CD4-positive, alpha-beta T cell treated with Interferon gamma for 1 hour (primary cell): ENCODE results near the gene CLPX.
"Not testable (repeated sequence)": the region's sequence is repeated elsewhere in the genome, so short reads cannot be mapped to it uniquely, and the experiment has no call there.

Experiments used
- DNase-seq: peaks from one replicate; pipeline ENCODE4 v3.0.0-alpha.2; 2020

CLPX gene

GRCh38 chr15:65165875-65166274, 19.3 kb downstream of the CLPX start:
- no peak for DNase-seq

DNA sequence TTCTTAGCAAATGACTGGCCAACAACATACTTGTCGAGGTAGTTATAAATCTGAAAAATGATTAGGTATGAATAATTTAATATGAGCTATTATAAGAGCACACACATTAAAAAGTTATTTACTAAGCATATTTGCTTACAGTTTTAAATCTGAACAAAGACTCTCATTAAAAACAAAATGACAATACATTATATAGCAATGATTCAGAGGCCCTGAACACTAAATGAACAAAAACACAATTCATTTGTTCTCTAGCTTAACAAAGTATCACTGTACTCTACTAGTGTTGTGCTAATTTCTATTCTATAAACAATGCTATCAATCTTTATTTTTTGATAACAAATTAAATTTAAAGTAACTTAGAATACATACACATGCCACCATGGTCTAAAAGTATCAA, 21.0 kb downstream of the CLPX start:
- no peak for DNase-seq

- DNase-seq = no peak
Observed at GRCh38 chr15:65163041-65163440, 22.1 kb downstream of the CLPX start.

- no peak for DNase-seq
Observed at GRCh38 chr15:65156692-65157091, 28.4 kb downstream of the CLPX start.

DNA sequence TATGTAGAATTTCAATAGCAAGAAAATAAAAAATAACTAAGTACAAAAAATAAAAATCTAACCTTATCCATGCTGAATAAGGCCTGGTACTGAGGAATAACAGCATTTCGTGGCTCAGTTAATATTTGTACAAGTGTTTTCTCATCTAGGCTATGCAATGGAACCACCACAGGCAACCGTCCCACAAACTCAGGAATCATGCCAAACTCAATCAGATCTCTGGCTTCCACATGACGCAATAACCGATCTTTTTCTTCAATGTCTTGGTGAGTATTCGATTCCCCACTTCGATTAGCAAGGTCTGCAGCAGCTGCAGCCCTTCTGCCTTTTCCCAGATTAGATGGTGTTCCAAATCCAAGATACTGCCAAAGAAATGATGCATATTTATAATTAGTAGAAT, 30.4 kb downstream of the CLPX start:
- DNase-seq = no peak

GRCh38 chr15:65147902-65148301, 37.2 kb downstream of the CLPX start:
- no peak for DNase-seq

- no peak for DNase-seq
Observed at GRCh38 chr15:65146438-65146837, 38.7 kb downstream of the CLPX start.

- DNase-seq = not testable (repeated sequence)
Observed at GRCh38 chr15:65138631-65139030, 46.5 kb downstream of the CLPX start.

DNA sequence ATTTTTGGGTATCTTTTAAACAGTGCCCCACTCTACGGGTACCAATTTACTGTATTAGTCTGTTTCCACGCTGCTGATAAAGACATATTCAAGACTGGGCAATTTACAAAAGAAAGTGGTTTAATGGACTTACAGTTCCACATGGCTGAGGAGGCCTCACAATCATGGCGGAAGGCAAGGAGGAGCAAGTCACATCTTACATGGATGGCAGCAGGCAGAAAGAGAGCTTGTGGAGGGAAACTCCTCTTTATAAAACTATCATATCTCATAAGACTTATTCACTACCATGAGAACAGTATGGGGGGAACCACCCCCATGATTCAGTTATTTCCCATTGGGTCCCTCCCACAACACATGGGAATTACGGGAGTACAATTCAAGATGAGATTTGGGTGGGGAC, 47.2 kb downstream of the CLPX start:
- not testable (repeated sequence) for DNase-seq

- not testable (repeated sequence) for DNase-seq
Observed at GRCh38 chr15:65137089-65137488, 48.1 kb downstream of the CLPX start.

DNA sequence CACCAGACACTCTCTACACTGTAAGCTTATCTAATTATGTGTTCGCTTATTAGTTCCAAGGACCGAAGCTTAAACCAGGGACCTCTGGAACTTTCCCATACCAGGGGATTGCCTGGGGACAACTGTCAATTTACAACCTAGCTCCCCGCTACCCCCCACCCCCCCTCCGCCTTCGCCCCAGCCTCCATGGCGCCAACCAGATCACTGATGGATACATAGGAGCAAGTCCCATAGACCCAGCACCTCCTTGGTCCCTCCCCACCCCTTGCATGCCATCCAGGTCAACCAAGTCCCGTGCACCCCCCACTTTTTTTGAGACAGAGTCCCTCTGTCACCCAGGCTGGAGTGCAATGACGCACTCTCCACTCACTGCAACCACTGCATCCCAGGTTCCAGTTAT, 50.6 kb downstream of the CLPX start:
- DNase-seq = no peak

DNA sequence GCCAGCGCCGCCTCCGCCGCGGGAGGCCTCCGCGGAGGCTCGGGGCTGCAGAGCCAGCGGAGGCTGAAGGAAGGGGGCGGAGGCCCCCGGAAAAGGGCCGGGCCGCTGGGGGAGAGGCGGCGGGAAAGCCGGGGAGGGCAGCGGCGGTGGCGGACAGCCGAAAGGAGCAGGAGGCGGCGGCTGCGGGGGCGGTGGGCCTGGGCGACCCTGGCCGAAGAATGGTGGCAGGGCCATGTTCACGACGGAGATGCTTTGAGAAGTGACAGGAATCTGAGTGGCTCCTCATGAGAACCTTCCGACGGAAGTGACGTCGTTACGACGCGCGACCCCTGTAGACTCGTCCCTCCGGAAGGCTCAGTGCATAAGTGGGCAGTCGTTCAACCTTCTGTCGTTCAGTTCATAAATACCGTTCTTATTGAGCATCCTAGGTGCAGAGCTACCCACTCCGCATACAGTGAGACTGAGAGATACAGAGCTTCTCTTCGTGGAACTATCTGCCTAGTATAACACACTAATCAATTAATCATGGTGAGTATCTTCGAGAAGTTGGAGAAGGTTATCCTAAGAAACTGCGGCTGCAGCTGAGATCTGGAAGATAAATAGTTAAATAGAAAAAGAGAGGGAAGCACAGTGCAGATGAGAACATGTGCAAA, 51.5 kb downstream of the CLPX start, which contains the start of gene PDCD7:
TSS of gene PDCD7 (minus strand) at position 261 of the 653 bp plus-strand sequence. CDS start at position 234, 27 bp downstream.
- DNase-seq = peak; percentile 88

DNA sequence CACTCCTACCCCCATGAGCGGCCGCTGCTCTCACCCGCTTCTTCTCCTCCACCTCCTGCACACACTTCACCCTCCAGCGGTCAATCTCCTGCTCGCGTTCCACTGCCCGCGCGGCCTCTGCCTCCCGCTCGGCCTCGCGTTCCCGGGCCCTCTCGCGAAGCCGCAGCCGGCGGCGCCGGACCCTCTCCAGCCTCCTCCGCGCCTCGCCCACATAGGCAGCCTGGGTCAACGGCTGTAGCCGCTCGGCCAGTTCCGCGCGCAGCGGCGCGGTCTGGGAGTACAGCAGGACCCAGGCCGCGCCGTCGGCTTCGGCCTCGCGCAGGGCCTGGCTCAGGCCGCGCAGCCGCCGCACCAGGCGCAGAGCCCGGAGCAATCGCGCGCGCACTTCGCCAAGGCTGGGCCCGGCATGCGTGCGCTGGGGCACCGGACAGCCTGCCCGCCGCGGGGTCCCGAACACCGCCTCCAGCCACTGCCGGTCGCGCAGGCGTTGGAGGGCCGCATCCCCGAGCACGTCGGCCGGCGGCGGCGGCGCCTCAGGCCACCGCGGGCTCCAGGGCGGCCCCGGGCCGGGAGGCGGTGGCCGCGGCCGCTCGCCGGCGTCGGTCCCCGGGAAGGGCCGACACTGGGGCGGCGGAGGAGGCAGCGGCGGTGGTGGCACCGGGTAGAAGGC, 52.1 kb downstream of the CLPX start:
- DNase-seq = peak; percentile 2

GRCh38 chr15:65130941-65131340, 54.2 kb downstream of the CLPX start:
- no peak for DNase-seq

GRCh38 chr15:65115542-65115941, 69.6 kb downstream of the CLPX start:
- DNase-seq = no peak

GRCh38 chr15:65115086-65115485, 70.1 kb downstream of the CLPX start, which contains the start of gene UBAP1L:
UBAP1L (minus strand) TSS chr15:65115200; CDS start chr15:65106215, 8,985 bp downstream.
- DNase-seq = no peak

DNA sequence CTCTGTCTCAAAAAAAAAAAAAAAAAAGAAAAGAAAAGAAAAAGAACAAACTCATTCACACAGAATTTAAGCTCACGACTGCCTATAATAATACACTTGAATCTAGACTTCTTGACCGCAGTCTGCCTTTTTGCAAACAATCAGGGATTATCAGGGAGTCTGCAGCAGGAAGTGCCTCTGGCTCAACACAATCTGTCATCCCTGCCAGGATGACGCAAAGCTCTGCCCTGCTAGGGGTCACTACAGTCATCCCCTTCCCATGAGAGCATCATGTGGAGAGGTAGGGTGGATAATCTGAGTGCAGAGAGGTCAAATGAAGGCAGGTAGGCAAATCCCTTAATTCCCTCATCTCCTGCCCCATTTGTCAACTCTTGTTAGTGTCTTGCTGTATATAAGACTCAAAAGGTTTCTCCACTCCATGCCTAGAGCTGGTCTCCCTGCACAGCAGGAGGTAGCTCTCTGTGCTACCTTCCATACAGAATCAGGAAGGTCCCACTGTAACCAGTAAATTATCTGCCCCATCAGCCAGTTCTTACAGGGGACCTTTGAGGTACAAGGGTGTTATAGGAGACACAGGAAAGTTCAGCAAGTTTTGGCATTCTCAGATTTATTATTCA, 74.4 kb downstream of the CLPX start:
- no peak for DNase-seq

- no peak for DNase-seq
Observed at GRCh38 chr15:65106011-65106590, 79.0 kb downstream of the CLPX start.

DNA sequence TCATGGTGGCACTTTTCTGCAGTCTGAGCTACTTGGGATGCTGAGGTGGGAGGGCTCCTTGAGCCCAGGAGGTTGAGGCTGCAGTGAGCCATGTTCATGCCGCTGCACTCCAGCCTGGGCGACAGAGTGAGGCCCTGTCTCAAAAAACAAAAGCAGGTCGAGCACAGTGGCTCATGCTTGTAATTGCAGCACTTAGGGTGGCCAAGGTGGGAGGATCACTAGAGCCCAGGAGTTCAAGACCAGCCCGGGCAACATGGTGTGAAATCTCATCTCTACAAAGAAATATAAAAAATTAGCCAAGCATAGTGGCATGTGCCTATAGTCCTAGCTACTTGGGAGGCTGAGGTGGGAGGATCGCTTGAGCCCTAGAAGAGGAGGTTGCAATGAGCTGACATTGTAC, 80.1 kb downstream of the CLPX start:
- DNase-seq = no peak

DNA sequence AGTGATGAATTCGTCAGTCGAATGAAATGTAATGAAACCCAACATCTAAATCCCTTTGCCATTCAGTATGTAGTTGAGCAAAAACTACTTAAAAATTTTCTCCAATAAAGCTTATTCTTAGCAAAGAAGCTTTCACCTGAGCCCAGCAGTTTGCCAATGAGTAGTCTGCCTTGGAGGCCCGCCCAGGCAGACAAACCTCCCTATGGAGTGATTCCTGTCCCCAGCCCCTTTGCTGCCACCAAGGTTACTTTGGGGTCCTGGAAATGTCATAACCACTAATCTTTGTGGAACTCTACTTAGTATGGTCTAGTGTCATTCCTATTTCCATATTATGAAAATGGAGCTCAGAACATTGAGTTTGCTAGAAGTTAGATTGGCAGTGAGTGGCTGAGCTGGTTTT, 82.2 kb downstream of the CLPX start:
- DNase-seq = no peak

DNA sequence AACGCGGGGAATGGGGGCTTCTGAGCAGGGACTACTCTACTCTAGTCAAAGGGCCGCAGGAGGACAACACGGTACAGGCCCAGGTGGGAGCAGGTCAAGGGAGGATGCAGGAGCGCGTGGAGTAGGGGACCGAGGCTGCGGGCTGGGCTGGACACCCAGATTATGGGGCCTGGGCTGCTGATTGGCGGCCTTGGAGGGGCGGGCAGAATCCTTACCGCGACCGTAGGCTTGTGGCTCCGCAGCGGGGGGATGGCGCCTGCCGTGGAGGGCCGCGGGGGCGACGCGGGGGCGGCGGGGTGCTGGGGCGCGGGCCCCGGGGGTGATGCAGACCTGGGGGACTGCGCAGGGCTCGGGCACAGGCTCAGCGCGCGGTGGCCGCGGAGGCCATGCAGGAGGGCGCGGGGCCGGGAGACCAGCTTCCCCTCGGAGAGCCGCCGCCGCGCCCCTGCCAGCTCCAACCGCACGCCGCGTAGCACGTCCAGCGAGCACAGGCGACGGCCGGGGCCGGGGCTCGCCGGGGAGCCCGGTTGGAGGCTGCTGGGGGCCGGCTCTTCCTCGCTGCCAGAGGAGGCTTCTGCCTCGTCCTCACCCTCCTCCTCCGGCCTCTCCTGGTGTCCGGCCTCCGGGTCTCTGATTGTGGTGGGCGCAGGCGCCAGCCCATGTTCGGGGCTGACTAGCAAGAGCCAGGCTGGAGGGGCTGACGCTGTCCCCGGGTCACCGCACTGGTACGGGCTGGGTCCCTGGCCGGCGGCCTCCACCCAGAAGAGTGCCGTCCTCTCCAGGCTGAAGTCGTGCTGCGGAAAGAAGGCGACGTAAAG, 83.0 kb downstream of the CLPX start:
- DNase-seq = no peak

GRCh38 chr15:65101411-65101890, 83.7 kb downstream of the CLPX start:
- peak; percentile 28 for DNase-seq

GRCh38 chr15:65100442-65100841, 84.7 kb downstream of the CLPX start:
- no peak for DNase-seq
